ENCODE data around the gene PLA2G12B. TPM values are rescaled to one million over a fixed set of nuclear protein-coding genes. Genes with fewer than 3 reads are reported as not detected.
A peak's percentile ranks its signal among the peaks of the same experiment; 100 is the strongest.

Gene PLA2G12B
- total RNA-seq, 1 donor = not detected

DNA sequence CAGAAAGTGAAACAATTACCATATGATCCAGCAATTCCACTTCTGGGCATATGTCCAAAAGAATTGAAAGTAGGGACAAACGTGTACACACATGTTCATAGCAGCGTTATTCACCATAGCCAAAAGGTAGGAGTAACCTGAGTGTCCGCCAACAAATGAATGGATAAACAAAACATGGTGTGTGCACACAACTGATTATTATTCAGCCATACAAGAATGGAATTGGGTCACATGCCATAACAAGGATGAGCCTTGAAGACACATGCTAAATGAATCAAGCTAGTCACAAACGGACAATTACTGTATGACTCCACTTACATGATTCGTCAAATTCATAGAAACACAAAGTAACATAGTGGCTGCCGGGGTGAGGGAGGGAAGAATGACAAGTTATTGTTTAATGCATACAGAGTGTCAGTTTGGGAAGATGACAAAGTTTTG, 65.2 kb downstream of the PLA2G12B start:
- TF ChIP-seq, protein P1, sequence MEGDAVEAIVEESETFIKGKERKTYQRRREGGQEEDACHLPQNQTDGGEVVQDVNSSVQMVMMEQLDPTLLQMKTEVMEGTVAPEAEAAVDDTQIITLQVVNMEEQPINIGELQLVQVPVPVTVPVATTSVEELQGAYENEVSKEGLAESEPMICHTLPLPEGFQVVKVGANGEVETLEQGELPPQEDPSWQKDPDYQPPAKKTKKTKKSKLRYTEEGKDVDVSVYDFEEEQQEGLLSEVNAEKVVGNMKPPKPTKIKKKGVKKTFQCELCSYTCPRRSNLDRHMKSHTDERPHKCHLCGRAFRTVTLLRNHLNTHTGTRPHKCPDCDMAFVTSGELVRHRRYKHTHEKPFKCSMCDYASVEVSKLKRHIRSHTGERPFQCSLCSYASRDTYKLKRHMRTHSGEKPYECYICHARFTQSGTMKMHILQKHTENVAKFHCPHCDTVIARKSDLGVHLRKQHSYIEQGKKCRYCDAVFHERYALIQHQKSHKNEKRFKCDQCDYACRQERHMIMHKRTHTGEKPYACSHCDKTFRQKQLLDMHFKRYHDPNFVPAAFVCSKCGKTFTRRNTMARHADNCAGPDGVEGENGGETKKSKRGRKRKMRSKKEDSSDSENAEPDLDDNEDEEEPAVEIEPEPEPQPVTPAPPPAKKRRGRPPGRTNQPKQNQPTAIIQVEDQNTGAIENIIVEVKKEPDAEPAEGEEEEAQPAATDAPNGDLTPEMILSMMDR (IDR thresholded peaks at IDR 0.05; ENCODE audit: insufficient read depth, low read depth, low read length) = no peak
- no peak overlapping the region for H3K4me3 ChIP-seq (ENCODE audit: low read depth, low read length)
- peak; percentile 44 for DNase-seq (ENCODE audit: low read depth)

DNA sequence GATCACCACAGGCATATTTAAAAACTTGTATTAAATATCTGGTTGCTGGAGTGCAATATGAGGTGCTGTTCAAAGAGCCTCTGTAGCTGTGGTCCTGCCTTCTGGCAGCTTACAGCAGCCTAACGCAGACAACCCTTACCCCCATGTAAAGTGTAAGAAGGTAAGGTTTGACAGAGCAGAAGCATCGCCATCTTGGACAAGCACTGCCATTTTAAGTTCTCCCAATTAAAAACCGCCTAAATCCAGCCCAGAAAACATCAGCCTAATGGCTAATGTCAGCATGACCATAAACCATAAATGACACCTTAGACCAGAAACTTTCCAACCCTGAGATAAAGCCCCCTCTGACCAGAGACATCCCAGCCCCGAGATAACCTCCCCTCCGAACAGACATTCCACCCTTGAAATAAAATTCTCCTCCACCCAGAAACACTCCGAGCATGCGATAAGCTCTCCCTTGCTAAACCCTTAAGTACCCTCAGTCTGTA, 66.4 kb downstream of the PLA2G12B start:
- peak; percentile 8 for DNase-seq (ENCODE audit: low read depth)
- TF ChIP-seq, protein P1 (IDR thresholded peaks at IDR 0.05; ENCODE audit: insufficient read depth, low read depth, low read length) = no peak
- H3K4me3 ChIP-seq (ENCODE audit: low read depth, low read length) = no peak overlapping the region

DNA sequence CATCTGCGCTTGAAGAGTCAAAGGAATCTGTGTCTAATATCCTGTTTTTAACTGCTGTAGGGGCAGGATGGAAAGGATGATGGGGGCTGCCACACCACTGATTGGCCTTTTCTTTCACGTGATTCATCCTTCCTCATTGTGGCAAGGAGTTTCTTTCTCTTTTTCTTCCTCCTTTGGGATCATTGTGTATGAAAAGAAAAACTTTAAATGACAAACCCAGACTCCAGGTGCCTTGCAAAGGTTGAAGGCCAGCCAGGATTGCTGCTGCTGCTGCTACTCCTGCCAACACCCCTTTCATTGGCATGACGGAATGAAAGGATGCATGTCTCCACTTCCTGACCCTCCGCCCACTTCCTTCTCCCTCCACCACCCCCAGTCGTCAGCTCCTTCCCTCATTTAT, 67.6 kb downstream of the PLA2G12B start:
- H3K4me3 ChIP-seq (ENCODE audit: low read depth, low read length) = no peak overlapping the region
- no peak for DNase-seq (ENCODE audit: low read depth)
- TF ChIP-seq, protein P1 (IDR thresholded peaks at IDR 0.05; ENCODE audit: insufficient read depth, low read depth, low read length) = no peak

DNA sequence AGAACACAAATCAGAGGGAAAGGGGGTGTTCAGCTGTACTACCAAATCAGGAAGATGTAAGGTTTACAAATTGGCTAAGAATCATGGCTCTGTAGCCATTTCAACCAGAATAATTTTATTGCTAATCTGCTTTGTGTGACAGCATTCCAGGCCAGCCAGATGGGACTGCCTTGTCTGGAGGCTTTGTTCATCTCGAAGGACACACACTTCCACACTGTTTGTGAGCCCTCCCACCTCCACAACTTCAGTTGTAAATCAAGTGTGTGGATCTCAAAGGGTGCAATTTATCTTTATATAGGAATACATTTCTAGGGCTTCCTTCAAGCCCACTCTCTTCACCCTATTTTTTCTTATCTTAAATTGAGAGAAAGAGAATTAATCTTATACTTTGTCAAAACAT, 68.0 kb downstream of the PLA2G12B start:
- H3K4me3 ChIP-seq (ENCODE audit: low read depth, low read length) = no peak overlapping the region
- DNase-seq (ENCODE audit: low read depth) = no peak
- TF ChIP-seq, protein P1 (IDR thresholded peaks at IDR 0.05; ENCODE audit: insufficient read depth, low read depth, low read length) = no peak

DNA sequence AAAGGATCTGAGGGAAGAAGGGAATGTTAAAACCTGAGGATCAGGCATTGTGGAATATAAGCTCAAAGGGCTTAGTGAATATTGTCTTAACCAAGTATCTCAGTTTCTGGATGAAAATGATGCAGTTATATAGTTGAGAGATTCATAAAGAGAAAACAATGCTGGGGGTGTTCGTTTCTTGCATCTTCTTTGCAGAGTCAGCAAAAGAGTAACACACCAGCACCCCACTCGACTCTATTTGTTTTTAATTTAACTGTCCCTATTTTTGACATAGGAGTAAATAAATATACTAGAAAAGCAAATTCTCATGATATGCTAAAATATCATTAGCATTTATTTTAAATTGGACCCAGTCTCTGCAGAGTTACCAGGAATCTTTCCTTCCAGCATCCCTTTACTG, 68.7 kb downstream of the PLA2G12B start:
- H3K4me3 ChIP-seq (ENCODE audit: low read depth, low read length) = no peak overlapping the region
- DNase-seq (ENCODE audit: low read depth) = no peak
- TF ChIP-seq, protein P1 (IDR thresholded peaks at IDR 0.05; ENCODE audit: insufficient read depth, low read depth, low read length) = no peak

Other genes with a start within 250 kb of the PLA2G12B start
- under 0.01 TPM in 1 of 2 replicates, not detected in the other for gene OIT3, start 61.1 kb downstream of the PLA2G12B start, total RNA-seq
- gene P4HA1, start 142.1 kb upstream of the PLA2G12B start, total RNA-seq = 183 and 323 TPM in 2 replicates
- 1.7 and 3.2 TPM in 2 replicates for gene NUDT13, start 155.6 kb upstream of the PLA2G12B start, total RNA-seq
- 31.6 and 33.2 TPM in 2 replicates for gene ECD, start 213.2 kb upstream of the PLA2G12B start, total RNA-seq
- 19.6 and 28.5 TPM in 2 replicates for gene FAM149B1, start 213.3 kb upstream of the PLA2G12B start, total RNA-seq